Upper lobe of right lung (tissue), 1 donor: ENCODE results near the gene LHFPL2. TPM values are rescaled to one million over a fixed set of nuclear protein-coding genes. Genes with fewer than 3 reads are reported as not detected.
A peak's percentile ranks its signal among the peaks of the same experiment; 100 is the strongest.

Experiments used
- ATAC-seq: fragments of 200-7000 bp; cut with Tn5 transposase; one replicate; pipeline ENCODE4 v1.9.1; 2020; ENCODE audit warnings: mild to moderate bottlenecking, moderate library complexity
- DNase-seq: peaks from one replicate; pipeline ENCODE4 v3.0.0-alpha.2; 2020
- H3K27ac ChIP-seq: fragments of 200-600 bp; one replicate; pipeline ENCODE4 v1.8.0; 2022
- H3K27me3 ChIP-seq: fragments of 200-600 bp; one replicate; pipeline ENCODE4 v1.8.0; 2022; ENCODE audit warnings: mild to moderate bottlenecking
- H3K36me3 ChIP-seq: fragments of 200-600 bp; one replicate; pipeline ENCODE4 v1.8.0; 2022
- H3K4me1 ChIP-seq: fragments of 200-600 bp; one replicate; pipeline ENCODE4 v1.8.0; 2022
- H3K4me3 ChIP-seq: fragments of 200-600 bp; one replicate; pipeline ENCODE4 v1.8.0; 2022; ENCODE audit warnings: mild to moderate bottlenecking
- H3K9me3 ChIP-seq: fragments of 200-600 bp; one replicate; pipeline ENCODE4 v1.8.0; 2022
- intact Hi-C: fragments of 100-400 bp; cut with DNase I; formaldehyde crosslinking; loops from one replicate; pipeline ENCODE4 v1.11.0; 2022
- total RNA-seq: library from RNA; stranded (reverse); fragmentation: NEBNext Ultra II Directional; extraction: Animal tissue kit (Norgen Biotek cat#: 25700); gene quantifications from one replicate; pipeline ENCODE4 v1.2.1, GENCODE V29; 2021
- TF ChIP-seq, protein P1 (sequence below): fragments of 200-600 bp; IDR thresholded peaks from one replicate; pipeline ENCODE4 v1.8.0; 2022; ENCODE audit warnings: antibody characterized with exemption
- donor health status: DM: no; HTN: yes; CAD: no; lungs with severe emphysema.

LHFPL2 gene
- total RNA-seq, 1 donor from 2014 or later = 41.0 TPM

GRCh38 chr5:78534905-78535200 lies 113.7 kb downstream of the LHFPL2 start:
- ATAC-seq (no peak), DNase-seq (no peak)
- no peaks in the 10 kb centered on the region for H3K36me3 ChIP-seq
- TF ChIP-seq, protein P1, sequence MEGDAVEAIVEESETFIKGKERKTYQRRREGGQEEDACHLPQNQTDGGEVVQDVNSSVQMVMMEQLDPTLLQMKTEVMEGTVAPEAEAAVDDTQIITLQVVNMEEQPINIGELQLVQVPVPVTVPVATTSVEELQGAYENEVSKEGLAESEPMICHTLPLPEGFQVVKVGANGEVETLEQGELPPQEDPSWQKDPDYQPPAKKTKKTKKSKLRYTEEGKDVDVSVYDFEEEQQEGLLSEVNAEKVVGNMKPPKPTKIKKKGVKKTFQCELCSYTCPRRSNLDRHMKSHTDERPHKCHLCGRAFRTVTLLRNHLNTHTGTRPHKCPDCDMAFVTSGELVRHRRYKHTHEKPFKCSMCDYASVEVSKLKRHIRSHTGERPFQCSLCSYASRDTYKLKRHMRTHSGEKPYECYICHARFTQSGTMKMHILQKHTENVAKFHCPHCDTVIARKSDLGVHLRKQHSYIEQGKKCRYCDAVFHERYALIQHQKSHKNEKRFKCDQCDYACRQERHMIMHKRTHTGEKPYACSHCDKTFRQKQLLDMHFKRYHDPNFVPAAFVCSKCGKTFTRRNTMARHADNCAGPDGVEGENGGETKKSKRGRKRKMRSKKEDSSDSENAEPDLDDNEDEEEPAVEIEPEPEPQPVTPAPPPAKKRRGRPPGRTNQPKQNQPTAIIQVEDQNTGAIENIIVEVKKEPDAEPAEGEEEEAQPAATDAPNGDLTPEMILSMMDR = no peak
- peaks cover 8% of the 10 kb centered on the region for H3K4me1 ChIP-seq
- H3K9me3 ChIP-seq = no peaks in the 10 kb centered on the region
- intact Hi-C loops = no loop called here
- H3K27ac ChIP-seq = peak overlapping the region; percentile 45
- no peaks in the 10 kb centered on the region for H3K27me3 ChIP-seq
- H3K4me3 ChIP-seq = no peak overlapping the region

- Histone ChIP-seq H3K4me3 (no peak overlapping the region), H3K4me1 (peaks cover 8% of the 10 kb centered on the region), H3K27me3 (no peaks in the 10 kb centered on the region), H3K9me3 (no peaks in the 10 kb centered on the region), H3K27ac (peak overlapping the region; percentile 45), H3K36me3 (no peaks in the 10 kb centered on the region)
- intact Hi-C loops = no loop called here
- DNase-seq = peak; percentile 74
- TF ChIP-seq, protein P1 = no peak
- ATAC-seq = peak; percentile 70
Observed at GRCh38 chr5:78534148-78534904, 114.2 kb downstream of the LHFPL2 start.

GRCh38 chr5:78533356-78533755 lies 115.2 kb downstream of the LHFPL2 start:
- Histone ChIP-seq H3K4me1 (peaks cover 16% of the 10 kb centered on the region), H3K27me3 (no peaks in the 10 kb centered on the region), H3K27ac (peak overlapping the region; percentile 45), H3K9me3 (no peaks in the 10 kb centered on the region), H3K4me3 (no peak overlapping the region), H3K36me3 (no peaks in the 10 kb centered on the region)
- DNase-seq = no peak
- intact Hi-C loops = no loop called here
- ATAC-seq = no peak
- TF ChIP-seq, protein P1 = peak; percentile 26

GRCh38 chr5:78530342-78531096 lies 118.1 kb downstream of the LHFPL2 start:
- H3K27me3 ChIP-seq = no peaks in the 10 kb centered on the region
- ATAC-seq = no peak
- DNase-seq = no peak
- intact Hi-C loops = no loop called here
- no peaks in the 10 kb centered on the region for H3K9me3 ChIP-seq
- TF ChIP-seq, protein P1 = no peak
- peak overlapping the region; percentile 38 for H3K27ac ChIP-seq
- no peaks in the 10 kb centered on the region for H3K36me3 ChIP-seq
- H3K4me3 ChIP-seq = no peak overlapping the region
- peaks cover 34% of the 10 kb centered on the region for H3K4me1 ChIP-seq

DNA sequence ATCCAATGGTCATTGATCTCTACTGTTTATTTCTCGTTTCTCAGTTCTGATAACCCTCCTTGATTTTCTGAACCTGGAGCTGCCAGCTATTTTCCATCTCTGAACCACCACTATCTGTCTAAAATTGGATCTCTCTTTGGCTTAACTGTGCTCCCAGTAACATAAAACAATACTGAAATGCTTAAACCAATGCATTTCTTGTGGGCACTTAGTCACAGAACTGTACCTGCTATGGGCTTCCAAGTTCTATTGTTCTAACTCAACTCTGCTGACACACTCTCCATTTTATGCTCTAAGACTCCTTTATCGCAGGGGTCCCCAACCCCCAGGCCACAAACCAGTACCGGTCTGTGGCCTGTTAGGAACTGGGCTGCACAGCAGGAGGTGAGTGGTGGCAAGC lies 120.6 kb downstream of the LHFPL2 start:
- DNase-seq (no peak), ATAC-seq (no peak)
- H3K9me3 ChIP-seq = no peaks in the 10 kb centered on the region
- TF ChIP-seq, protein P1 = no peak
- intact Hi-C loops = no loop called here
- H3K4me1 ChIP-seq = peaks cover 34% of the 10 kb centered on the region
- no peak overlapping the region for H3K4me3 ChIP-seq
- no peaks in the 10 kb centered on the region for H3K36me3 ChIP-seq
- peak overlapping the region; percentile 81 for H3K27ac ChIP-seq
- H3K27me3 ChIP-seq = no peaks in the 10 kb centered on the region
